SK-N-MC (cell line): ENCODE measurements around the gene PRKG1.

Experiments used
- EZH2 ChIP-seq: fragments of 200-600 bp; sonication (generic); IDR thresholded peaks from one replicate; pipeline ENCODE4 v1.6.1; 2017; ENCODE audit warnings: antibody characterized with exemption
- POLR2AphosphoS5 ChIP-seq: IDR thresholded peaks from 2 replicates; pipeline ENCODE4 v1.6.1; 2012; ENCODE audit warnings: mild to moderate bottlenecking, low read depth, low read length, borderline replicate concordance

DNA sequence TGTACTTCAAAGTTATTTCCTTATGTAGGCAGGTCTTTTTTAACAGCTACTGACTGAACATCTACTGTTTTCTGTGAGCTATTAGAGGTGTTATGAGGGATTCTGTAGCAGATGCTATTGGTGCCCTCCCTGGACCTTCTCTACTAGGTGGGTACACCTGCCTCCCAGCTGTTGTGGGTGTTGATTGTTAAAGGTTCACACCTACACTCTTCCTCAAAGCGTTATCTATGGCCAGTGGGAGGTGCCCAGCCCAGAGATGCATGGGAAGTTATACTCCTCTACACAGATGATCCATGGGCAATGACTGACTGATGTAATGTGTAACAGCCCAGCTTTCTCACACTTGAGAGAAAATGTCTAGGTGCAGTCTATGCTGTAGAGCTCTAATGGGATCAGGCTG is 127.7 kb downstream of the PRKG1 start:
- no peak for TF ChIP-seq EZH2
- no peak for TF ChIP-seq POLR2AphosphoS5
